GF-D8 (cell line): ENCODE results near the gene ESPNL.

ENCODE experiments used
- DNase-seq: peaks from one replicate; lab custom pipeline; 2025; lab: John Stamatoyannopoulos, UW

Gene ESPNL

GRCh38 chr2:238158509-238159070 is 58.5 kb downstream of the ESPNL start, which contains the start of gene ERFE:
ERFE (plus strand) TSS chr2:238158970; CDS start chr2:238159008, 38 bp downstream.
- no peak for DNase-seq

- no peak for DNase-seq
Observed at GRCh38 chr2:238159071-238159539, 59.0 kb downstream of the ESPNL start.

GRCh38 chr2:238159661-238160205 is 59.6 kb downstream of the ESPNL start:
- no peak for DNase-seq

GRCh38 chr2:238160206-238161129 is 60.3 kb downstream of the ESPNL start:
- DNase-seq = no peak

- no peak for DNase-seq
Observed at GRCh38 chr2:238161291-238162051, 61.3 kb downstream of the ESPNL start.

GRCh38 chr2:238162251-238162845 is 62.2 kb downstream of the ESPNL start:
- DNase-seq = no peak

GRCh38 chr2:238162846-238163441 is 62.8 kb downstream of the ESPNL start:
- DNase-seq = no peak

GRCh38 chr2:238163481-238164198 is 63.5 kb downstream of the ESPNL start:
- no peak for DNase-seq

- DNase-seq = no peak
Observed at GRCh38 chr2:238164906-238165287, 64.8 kb downstream of the ESPNL start.

GRCh38 chr2:238165288-238165921 is 65.3 kb downstream of the ESPNL start:
- no peak for DNase-seq

GRCh38 chr2:238166391-238167343 is 66.5 kb downstream of the ESPNL start:
- DNase-seq = no peak

GRCh38 chr2:238167344-238167715 is 67.2 kb downstream of the ESPNL start:
- no peak for DNase-seq

- no peak for DNase-seq
Observed at GRCh38 chr2:238167761-238168160, 67.6 kb downstream of the ESPNL start.

- DNase-seq = no peak
Observed at GRCh38 chr2:238168196-238169047, 68.3 kb downstream of the ESPNL start.

- no peak for DNase-seq
Observed at GRCh38 chr2:238169048-238169707, 69.0 kb downstream of the ESPNL start.

- DNase-seq = peak; percentile 20
Observed at GRCh38 chr2:238169708-238170251, 69.6 kb downstream of the ESPNL start.

GRCh38 chr2:238170386-238171071 is 70.4 kb downstream of the ESPNL start:
- no peak for DNase-seq
